SH-SY5Y (cell line): ENCODE measurements around the gene ZNF836.

Experiments used
- GATA2 ChIP-seq: IDR thresholded peaks from 2 replicates; pipeline ENCODE4 v1.6.1; 2011; ENCODE audit warnings: mild to moderate bottlenecking, low read depth, low read length
- GATA3 ChIP-seq: IDR thresholded peaks from 2 replicates; pipeline ENCODE4 v1.6.1; 2011; ENCODE audit warnings: low read depth, mild to moderate bottlenecking, low read length, moderate library complexity

DNA sequence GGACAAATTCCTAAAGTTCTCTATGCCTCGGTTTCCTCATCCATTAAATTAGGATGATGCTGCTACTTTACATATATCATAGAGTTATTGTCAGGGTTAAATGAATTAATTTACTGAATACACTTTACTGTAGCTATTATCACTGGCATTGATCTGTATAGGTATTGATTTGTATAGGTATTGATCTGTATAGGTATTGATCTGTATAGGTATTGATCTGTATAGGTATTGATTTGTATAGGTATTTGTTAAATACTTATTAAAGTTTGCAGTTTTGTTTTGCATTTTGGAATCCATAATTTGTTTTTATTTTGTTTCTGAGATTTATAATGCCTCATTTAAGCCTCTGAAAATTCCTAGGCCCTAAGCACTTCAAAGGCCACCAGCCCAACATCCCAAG is 16.0 kb upstream of the ZNF836 start:
- TF ChIP-seq GATA2 (no peak), GATA3 (no peak)
